GM18507 (cell line): ENCODE results near the gene FBXO33.
A peak's percentile ranks its signal among the peaks of the same experiment; 100 is the strongest.
"Not testable (repeated sequence)": the region's sequence is repeated elsewhere in the genome, so short reads cannot be mapped to it uniquely, and the experiment has no call there.

Source experiments
- DNase-seq: peaks from one replicate; pipeline ENCODE4 v3.0.0; 2011; ENCODE audit warnings: low read depth; ENCODE audit not compliant: insufficient read length; ENCODE audit errors: extremely low spot score
- FAIRE-seq: peaks from 2 replicates; lab custom pipeline; 2011; peaks lifted over from hg19 to GRCh38; lab: Jason Lieb, UNC

Gene FBXO33

DNA sequence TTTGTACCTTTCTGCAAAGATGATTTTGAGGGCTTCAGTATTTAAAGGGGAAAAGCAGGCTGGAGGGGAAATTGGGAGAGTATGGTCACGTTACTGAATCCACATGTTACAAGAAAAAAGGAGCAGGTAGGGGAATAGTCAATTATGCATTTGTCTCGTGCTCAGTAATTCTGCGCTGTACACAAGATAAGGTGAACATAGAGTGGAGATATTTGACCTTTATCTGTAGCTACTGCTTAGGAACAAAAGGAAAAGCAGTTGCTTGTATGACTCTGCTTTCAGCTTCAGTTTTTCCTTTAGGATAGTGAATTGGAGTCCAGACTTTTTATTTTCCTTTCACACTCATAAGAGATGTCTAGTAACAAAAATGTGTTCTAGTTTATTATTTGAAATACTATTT is 49.8 kb downstream of the FBXO33 start:
- no peak for DNase-seq
- FAIRE-seq = no peak

DNA sequence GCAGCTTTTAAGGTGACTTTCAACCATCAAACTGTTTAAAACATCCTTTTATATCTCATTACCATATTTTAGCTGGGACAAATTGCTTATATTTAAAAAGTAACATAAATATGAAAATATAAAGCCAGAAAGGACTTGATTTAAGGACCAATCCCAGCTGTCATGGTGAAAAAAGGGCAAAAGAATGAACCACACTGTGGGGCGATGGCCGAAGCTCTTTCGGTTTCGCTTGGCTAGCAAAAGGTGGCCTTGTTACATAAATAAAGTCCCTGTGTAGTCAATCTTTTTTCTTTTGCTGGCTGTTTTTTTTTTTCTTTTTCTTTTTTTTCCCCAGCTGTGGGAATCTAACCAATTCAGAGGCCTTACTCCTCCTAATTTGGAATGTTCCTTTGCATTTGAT is 50.9 kb downstream of the FBXO33 start:
- DNase-seq = no peak
- FAIRE-seq = no peak

DNA sequence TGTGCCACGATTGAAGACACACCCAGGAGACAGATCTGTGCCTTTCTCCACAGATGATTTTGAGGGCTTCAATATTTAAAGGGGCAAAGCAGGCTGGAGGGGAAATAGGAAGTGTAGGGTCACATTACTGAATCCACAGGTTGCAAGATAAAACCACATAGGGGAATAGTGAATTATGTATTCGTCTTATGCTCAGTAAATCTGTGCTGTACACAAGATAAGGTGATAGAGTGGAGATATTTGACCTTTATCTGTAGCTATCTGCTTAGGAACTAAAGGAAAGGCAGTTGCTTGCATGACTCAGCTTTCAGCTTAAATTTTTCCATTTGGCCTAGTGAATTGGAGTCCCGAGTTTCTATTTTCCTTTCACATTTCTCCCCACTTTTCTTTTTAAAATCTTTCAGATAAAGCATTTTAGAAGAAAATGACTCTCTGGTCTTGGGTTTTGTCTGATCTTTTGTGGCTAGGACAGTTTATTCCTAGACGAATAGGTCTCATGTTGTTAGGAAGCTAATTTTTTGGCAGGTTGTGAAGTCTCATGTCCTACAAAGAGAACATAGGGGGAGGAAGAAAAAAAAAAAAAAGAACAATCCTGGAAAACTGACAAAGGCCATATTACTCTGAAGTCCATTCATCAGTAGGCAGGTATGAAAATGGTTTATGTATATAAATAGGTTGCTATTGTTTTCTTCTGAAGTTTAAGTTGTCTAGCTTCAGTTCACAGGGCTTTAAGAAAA is 55.4 kb downstream of the FBXO33 start:
- no peak for DNase-seq
- FAIRE-seq = no peak

DNA sequence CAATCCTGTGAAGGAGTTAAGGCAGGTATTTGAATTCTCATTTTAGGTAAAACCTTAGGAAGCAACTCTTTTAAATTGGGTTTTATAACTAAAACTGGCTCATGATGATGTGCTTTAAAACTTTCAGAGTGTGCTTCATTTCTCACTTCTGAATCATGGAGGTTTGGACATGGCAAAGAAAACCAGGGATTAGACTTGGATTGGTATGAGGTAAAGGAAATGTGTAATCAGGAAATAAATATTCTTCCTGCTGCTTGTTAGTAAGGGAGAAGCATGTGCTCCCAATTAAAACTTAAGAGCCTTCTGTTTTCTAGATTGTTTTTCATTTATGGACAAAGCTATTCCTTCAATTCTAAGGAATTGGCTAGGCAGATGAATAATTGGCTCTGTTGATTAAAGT is 57.4 kb downstream of the FBXO33 start:
- no peak for DNase-seq

DNA sequence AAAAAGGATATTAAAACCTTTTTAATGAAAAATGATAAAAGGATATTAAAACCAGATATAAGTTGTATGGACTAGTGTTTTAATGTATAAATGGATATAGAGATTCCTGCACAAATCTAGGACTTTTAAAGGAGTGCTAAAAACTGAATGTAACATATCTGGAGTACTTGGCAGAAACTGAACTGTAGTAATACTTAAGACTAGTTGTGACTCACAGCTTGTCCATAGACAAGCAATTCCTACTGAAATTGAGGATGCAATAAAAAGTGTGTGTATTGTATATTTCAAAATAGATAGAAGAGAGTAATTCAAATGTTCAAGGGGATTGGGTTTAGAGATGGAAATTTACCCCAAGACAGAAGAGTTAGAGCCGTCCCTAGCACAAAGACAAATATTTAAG is 59.6 kb downstream of the FBXO33 start:
- DNase-seq (no peak), FAIRE-seq (no peak)

More for the DNA sequence above, 57.4 kb downstream of the FBXO33 start:
- FAIRE-seq = no peak

DNA sequence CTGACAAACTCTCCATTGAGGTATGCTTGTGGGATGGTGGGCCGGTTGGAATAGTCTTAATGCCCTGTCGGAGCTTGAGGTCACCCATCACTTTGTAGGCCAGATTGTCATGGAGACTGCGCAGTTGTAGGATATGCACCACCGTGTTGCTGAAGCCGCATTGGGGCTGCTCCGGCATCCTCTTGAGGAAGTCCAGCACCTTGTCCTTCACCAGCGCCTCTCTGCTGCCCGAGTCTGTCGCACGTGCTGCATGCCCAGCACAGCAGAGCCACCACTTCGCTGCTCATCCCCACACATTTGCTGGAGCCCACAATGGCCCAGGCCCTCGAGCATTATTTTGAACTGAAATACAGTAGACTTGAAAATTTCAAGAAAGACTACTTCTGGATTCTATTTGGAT is 61.8 kb downstream of the FBXO33 start:
- FAIRE-seq (no peak), DNase-seq (no peak)

DNA sequence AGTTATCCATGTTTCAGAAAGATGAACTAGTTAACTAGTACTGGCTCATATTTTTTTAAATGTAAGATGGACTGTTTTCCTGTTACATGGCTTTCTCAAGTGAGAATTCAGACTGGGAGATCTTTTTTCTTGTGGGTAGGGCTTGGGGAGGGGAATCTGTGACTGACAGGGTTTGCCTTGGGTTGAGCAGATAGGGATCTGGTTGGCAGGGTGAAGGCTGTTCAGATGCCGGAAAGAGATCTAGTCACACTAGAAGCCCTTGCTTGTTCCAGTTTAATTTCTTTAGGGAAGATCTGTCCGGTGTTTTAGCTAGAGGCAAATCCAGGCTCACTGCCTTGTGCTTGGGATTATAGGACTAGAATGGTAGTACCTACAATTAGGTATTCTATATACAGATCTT is 63.2 kb downstream of the FBXO33 start:
- FAIRE-seq (no peak), DNase-seq (no peak)

DNA sequence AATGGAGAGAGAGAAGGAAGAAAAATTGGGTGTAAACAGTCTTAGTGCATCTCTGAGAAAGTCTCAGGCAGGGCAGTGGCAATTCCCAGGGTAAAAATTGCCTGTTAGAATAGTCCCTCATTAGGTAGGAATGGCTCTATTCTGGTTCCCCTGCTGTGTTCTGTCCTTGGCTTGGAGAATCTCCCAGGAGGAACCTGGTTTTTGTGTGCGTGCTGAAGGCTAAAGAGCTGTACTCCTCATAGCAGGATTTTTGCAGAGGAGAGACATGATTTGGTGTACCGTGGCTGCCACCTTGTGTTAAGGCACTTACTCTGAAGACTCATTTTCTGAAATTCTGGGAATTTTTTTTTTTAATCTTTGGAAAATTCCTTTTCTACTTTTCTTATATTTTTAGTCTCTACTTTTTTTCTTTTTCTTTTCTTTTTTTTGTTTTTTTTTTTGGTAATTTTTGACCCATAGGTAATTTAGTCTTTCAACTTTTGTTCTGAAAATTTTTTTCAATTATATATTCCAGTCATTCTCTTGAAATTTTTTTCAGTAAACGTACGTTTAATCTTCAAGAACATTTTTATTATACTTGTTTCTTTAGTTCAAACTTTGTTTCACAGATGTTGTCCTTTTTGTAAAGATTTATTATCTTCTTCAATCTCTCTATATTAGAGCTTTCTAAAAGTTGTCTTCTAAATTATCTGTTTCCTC is 63.8 kb downstream of the FBXO33 start:
- DNase-seq = no peak
- peak; percentile 49 for FAIRE-seq

DNA sequence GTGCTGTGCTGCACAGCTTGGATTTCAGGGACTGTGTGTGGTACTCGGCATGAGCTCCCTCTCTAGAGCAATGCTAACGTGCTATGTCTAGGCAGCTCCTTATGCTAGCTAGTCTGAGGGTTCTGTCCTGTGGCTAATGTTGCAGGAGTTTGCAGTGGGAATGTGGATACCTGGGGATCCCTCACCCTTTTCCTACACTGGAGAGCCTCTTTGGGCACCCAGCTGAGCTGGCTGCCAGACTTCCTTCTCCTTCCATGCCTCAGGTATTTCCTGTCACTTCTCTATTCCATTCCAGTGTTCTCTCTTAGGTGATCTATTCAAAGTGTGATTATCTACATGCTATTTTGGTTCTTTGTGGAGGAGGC is 64.9 kb downstream of the FBXO33 start:
- no peak for DNase-seq
- FAIRE-seq = no peak

DNA sequence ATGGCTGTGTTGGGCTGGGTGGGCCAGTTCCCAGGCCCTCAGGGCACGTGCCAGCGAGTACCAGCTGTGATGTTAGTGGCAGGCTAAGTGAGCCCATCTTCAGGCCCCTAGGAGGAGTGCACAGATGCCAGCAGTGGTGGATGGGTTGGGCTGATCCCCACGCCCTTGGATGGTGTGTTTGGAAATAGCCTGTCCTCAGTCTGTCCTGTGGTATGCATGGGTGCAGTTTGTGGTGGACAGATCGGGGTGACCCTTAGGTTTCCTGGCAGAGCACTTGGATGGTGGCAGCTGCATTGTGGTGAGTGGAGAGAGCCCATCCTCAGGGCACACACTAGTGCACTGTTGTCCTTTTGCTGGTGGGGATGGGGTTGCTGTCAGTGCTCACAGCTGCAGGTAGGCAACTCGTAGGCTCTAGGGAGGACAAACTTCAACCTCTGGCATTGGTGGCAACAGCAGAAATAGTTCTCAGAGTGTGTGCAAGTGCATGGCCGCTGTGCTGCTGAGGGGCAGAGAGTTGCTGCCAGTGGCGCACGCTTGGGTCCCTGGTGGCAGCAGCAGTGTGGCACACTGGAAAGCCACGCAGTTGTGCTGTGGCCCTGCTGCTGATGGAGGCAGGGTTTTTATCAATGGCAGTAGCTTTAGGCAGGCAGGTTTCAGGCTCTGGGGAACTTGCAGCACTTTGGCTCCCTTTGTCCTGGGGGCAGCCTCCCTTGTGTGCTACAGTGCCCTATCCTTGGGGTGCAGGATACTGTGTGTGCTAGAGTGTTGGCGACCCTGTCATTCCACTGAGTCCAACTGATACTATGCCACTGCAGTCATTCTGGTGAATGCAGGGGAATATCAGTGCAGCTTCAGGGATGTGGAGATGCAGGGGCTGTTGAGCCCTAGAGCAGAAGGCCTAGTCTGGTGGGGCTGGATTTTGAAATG is 65.5 kb downstream of the FBXO33 start:
- DNase-seq = no peak
- no peak for FAIRE-seq

DNA sequence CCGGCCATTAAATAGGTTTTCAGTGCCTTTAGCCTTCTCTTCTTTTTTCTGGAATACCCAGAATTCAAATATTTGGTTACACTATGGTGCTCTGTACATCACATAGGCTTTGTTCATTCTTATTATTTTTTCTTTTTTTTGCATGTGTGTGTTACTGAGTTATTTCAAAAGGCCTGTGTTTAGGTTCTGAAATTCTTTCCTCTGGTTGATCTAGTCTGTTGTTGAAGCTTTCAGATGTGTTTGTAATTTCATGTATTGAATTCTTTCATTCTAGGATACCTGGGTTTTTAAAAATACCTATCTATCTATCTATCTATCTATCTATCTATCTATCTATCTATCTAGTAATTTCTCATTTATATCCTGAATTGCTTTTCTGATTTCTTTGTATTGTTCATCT is 66.9 kb downstream of the FBXO33 start:
- no peak for FAIRE-seq
- no peak for DNase-seq

DNA sequence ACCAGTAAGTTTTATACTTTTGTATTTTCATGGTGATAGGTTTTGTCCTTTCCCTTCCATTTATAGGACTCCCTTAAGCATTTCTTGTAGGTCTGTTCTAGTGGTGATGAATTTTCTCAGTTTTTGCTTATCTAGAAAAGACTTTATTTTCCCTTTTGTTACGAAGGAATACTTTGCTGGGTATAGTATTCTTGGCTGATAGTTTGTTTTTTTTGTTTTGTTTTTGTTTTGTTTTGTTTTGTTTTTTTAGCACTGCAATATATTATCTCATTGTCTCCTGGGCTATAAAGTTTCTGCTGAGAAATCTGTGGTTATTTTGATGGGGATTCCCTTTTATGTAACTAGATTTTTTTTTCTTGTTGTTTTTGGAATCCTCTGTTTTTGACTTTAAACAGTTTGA is 67.7 kb downstream of the FBXO33 start:
- no peak for FAIRE-seq
- DNase-seq = no peak

DNA sequence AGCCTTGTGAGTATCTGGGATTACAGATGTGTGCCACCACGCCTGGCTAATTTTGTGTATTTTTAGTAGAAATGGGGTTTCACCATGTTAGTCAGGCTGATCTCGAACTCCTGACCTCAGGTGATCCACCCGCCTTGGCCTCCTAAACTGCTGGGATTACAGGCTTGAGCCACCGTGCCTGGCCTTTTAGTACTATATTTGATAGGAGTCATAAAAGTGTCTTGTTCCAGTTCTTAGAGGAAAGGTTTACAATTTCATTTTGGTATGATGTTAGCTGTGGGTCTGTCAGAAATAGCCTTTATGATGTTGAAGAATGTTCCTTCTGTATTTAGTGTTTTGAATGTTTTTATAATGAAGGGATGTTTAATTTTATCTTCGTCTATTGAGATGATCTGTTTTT is 70.7 kb downstream of the FBXO33 start:
- not testable (repeated sequence) for FAIRE-seq, DNase-seq

DNA sequence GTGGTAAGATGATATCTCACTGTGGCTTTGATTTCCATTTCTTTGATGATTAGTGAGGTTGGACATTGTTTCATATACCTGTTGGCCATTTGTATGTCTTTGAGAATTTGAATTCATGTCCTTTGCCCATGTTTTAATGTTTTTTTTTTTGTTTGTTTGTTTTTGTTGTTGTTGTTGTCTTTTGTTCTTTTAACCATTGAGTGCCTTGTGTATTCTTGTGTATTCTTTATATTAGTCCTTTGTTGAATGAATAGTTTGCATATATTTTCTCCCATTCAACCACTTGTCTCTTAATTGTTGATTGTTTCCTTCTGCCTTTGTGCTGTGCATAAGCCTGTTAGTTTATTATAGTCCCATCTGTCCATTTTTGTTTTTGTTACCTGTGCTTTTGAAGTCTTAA is 71.9 kb downstream of the FBXO33 start:
- FAIRE-seq = no peak
- no peak for DNase-seq

DNA sequence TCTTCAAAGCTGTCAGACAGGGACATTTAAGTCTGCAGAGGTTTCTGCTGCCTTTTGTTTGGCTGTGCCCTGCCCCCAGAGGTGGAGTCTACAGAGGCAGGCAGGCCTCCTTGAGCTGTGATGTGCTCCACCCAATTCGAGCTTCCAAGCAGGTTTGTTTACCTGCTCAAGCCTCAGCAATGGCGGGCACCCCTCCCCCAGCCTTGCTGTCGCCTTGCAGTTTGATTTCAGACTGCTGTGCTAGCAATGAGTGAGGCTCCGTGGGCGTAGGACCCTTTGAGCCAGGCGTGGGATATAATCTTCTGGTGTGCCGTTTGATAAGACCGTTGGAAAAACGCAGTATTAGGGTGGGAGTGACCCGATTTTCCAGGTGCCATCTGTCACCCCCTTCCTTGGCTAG is 73.2 kb downstream of the FBXO33 start:
- FAIRE-seq, DNase-seq: not testable (repeated sequence)

DNA sequence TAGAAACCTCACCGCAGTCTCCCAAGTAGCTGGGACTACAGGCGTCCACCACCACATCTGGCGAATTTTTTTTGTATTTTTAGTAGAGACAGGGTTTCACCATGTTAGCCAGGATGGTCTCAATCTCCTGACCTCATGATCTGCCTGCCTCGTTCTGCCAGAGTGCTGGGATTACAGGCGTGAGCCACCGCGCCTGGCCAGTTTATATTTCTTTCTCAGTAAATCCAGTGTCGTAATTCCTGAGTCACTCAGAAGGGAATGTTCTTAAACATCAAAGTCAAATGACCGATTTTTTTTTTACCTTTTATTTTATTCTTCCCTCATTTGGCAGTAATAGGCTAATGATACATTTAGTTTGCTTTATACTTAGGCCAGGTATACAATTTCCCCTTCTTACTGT is 80.5 kb downstream of the FBXO33 start:
- DNase-seq (no peak), FAIRE-seq (no peak)

DNA sequence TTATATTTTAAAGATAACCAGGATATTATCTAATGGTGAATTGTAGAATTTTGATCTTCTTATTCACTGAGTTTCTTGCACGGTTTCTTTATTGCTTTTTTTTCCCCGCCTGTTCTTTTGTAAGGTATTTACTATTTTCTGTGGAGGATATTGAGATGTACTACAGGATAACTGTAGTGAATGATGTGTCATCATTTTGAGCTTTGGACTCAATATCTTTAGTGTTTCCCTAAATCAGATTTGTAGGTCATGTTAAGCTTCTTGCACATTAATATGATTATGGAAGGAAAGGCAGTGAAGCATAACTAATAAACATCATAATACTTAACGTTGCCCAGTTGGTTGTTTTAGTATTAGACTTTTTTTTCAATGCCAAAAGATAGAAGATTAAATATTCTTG is 81.4 kb downstream of the FBXO33 start:
- DNase-seq = no peak
- no peak for FAIRE-seq
